GM12892 (cell line): ENCODE measurements around the gene SPATA22.

ENCODE experiments used
- POLR2A ChIP-seq: IDR thresholded peaks from 2 replicates; pipeline ENCODE4 v1.6.1; 2011; ENCODE audit warnings: low read depth, low read length, control low read depth
- POLR2AphosphoS5 ChIP-seq: IDR thresholded peaks from 2 replicates; pipeline ENCODE4 v1.6.1; 2011; ENCODE audit warnings: low read depth, low read length, control low read depth

- no peak for TF ChIP-seq POLR2A
- TF ChIP-seq POLR2AphosphoS5, result no peak
These were observed 33.3 kb downstream of the SPATA22 start for GRCh38 chr17:3438368-3438767.
